PC-9 (cell line): ENCODE results near the gene DAPK2.

Experiments
- CTCF ChIP-seq: fragments of 200-600 bp; sonication (generic); conservative IDR thresholded peaks from 2 replicates; pipeline ENCODE4 v1.6.1; 2017; ENCODE audit warnings: mixed run types, antibody characterized with exemption, mild to moderate bottlenecking, moderate library complexity
- EZH2 ChIP-seq: fragments of 200-600 bp; sonication (generic); IDR thresholded peaks from 2 replicates; pipeline ENCODE4 v1.8.0; 2017; ENCODE audit warnings: antibody characterized with exemption, low read depth

- no peak for TF ChIP-seq CTCF
- TF ChIP-seq EZH2: no peak
Observed at GRCh38 chr15:63918901-63919348, 127.4 kb downstream of the DAPK2 start.
